ENCODE measurements around the gene FLT1.

Gene FLT1

GRCh38 chr13:28297341-28297740 lies 197.6 kb downstream of the FLT1 start:
- TF ChIP-seq GATA3 (IDR thresholded peaks at IDR 0.05; ENCODE audit: low read depth, low read length): no peak
- TF ChIP-seq GATA2 (IDR thresholded peaks at IDR 0.05; ENCODE audit: low read depth, low read length): no peak

GRCh38 chr13:28286263-28286662 lies 208.7 kb downstream of the FLT1 start:
- TF ChIP-seq GATA2 (IDR thresholded peaks at IDR 0.05; ENCODE audit: low read depth, low read length): no peak
- no peak for TF ChIP-seq GATA3 (IDR thresholded peaks at IDR 0.05; ENCODE audit: low read depth, low read length)

- no peak for TF ChIP-seq GATA3 (IDR thresholded peaks at IDR 0.05; ENCODE audit: low read depth, low read length)
- TF ChIP-seq GATA2 (IDR thresholded peaks at IDR 0.05; ENCODE audit: low read depth, low read length): no peak
Measured at GRCh38 chr13:28283600-28283999, 211.3 kb downstream of the FLT1 start.

GRCh38 chr13:28282451-28282850 lies 212.5 kb downstream of the FLT1 start:
- TF ChIP-seq GATA2 (IDR thresholded peaks at IDR 0.05; ENCODE audit: low read depth, low read length): no peak
- no peak for TF ChIP-seq GATA3 (IDR thresholded peaks at IDR 0.05; ENCODE audit: low read depth, low read length)

GRCh38 chr13:28273919-28274318 lies 221.0 kb downstream of the FLT1 start:
- TF ChIP-seq GATA2 (IDR thresholded peaks at IDR 0.05; ENCODE audit: low read depth, low read length) (no peak), GATA3 (IDR thresholded peaks at IDR 0.05; ENCODE audit: low read depth, low read length) (no peak)

- TF ChIP-seq GATA3 (IDR thresholded peaks at IDR 0.05; ENCODE audit: low read depth, low read length) (no peak), GATA2 (IDR thresholded peaks at IDR 0.05; ENCODE audit: low read depth, low read length) (no peak)
Measured at GRCh38 chr13:28271056-28271840, 223.7 kb downstream of the FLT1 start.

GRCh38 chr13:28268800-28269223 lies 226.1 kb downstream of the FLT1 start:
- TF ChIP-seq GATA3 (IDR thresholded peaks at IDR 0.05; ENCODE audit: low read depth, low read length) (no peak), GATA2 (IDR thresholded peaks at IDR 0.05; ENCODE audit: low read depth, low read length) (no peak)

GRCh38 chr13:28267497-28267896 lies 227.4 kb downstream of the FLT1 start:
- TF ChIP-seq GATA3 (IDR thresholded peaks at IDR 0.05; ENCODE audit: low read depth, low read length) (no peak), GATA2 (IDR thresholded peaks at IDR 0.05; ENCODE audit: low read depth, low read length) (no peak)

GRCh38 chr13:28258417-28258816 lies 236.5 kb downstream of the FLT1 start:
- TF ChIP-seq GATA3 (IDR thresholded peaks at IDR 0.05; ENCODE audit: low read depth, low read length): no peak
- TF ChIP-seq GATA2 (IDR thresholded peaks at IDR 0.05; ENCODE audit: low read depth, low read length): no peak

- TF ChIP-seq GATA2 (IDR thresholded peaks at IDR 0.05; ENCODE audit: low read depth, low read length) (no peak), GATA3 (IDR thresholded peaks at IDR 0.05; ENCODE audit: low read depth, low read length) (no peak)
Measured at GRCh38 chr13:28257305-28257704, 237.6 kb downstream of the FLT1 start.

- TF ChIP-seq GATA3 (IDR thresholded peaks at IDR 0.05; ENCODE audit: low read depth, low read length) (no peak), GATA2 (IDR thresholded peaks at IDR 0.05; ENCODE audit: low read depth, low read length) (no peak)
Measured at GRCh38 chr13:28252547-28252946, 242.4 kb downstream of the FLT1 start.

- no peak for TF ChIP-seq GATA2 (IDR thresholded peaks at IDR 0.05; ENCODE audit: low read depth, low read length)
- TF ChIP-seq GATA3 (IDR thresholded peaks at IDR 0.05; ENCODE audit: low read depth, low read length): no peak
Measured at GRCh38 chr13:28251466-28251865, 243.5 kb downstream of the FLT1 start.

GRCh38 chr13:28250542-28250941 lies 244.4 kb downstream of the FLT1 start:
- TF ChIP-seq GATA3 (IDR thresholded peaks at IDR 0.05; ENCODE audit: low read depth, low read length) (no peak), GATA2 (IDR thresholded peaks at IDR 0.05; ENCODE audit: low read depth, low read length) (no peak)

Data from SH-SY5Y (cell line).